Measurements from ENCODE around the gene ZNF835. TPM values are rescaled to one million over a fixed set of nuclear protein-coding genes. Genes with fewer than 3 reads are reported as not detected.

ZNF835 gene
- polyA plus RNA-seq, 1 donor from 2014 or later, result not detected

GRCh38 chr19:56664511-56664910, 7.0 kb downstream of the ZNF835 start:
- Histone ChIP-seq H3K9me2 (ENCODE audit: insufficient read depth, low read length) (no peaks in the 10 kb centered on the region), H3K36me3 (ENCODE audit: insufficient read depth, low read length) (no peaks in the 10 kb centered on the region), H3F3A (ENCODE audit: insufficient read depth, low read length, poor library complexity, severe bottlenecking) (no peaks in the 10 kb centered on the region), H3K27me3 (ENCODE audit: insufficient read depth, low read depth, low read length) (no peaks in the 10 kb centered on the region), H3K27ac (ENCODE audit: low read length) (no peak overlapping the region), H3K4me3 (ENCODE audit: low read length) (no peak overlapping the region), H2AFZ (ENCODE audit: low read depth, low read length) (no peak overlapping the region), H3K79me2 (replicated peaks; ENCODE audit: insufficient read depth, low read length) (no peaks in the 10 kb centered on the region), H3K4me2 (ENCODE audit: low read length) (no peak overlapping the region), H3K9me3 (ENCODE audit: low read length) (peaks cover 22% of the 10 kb centered on the region), H3K9ac (ENCODE audit: low read length) (no peak overlapping the region), H4K20me1 (ENCODE audit: insufficient read depth) (no peaks in the 10 kb centered on the region)
- TF ChIP-seq MXI1 (conservative IDR thresholded peaks at IDR 0.05; ENCODE audit: poor library complexity, severe bottlenecking), result no peak
- TF ChIP-seq POLR2AphosphoS5 (IDR thresholded peaks at IDR 0.05), result no peak
- TF ChIP-seq REST (IDR thresholded peaks at IDR 0.05; ENCODE audit: borderline replicate concordance), result no peak
- TF ChIP-seq SMC3 (conservative IDR thresholded peaks at IDR 0.05; ENCODE audit: poor library complexity), result no peak
- no peak for TF ChIP-seq EZH2 (IDR thresholded peaks at IDR 0.05; ENCODE audit: borderline replicate concordance, insufficient read depth, low read length, poor library complexity, severe bottlenecking)
- TF ChIP-seq CTCF (IDR thresholded peaks at IDR 0.05; ENCODE audit: poor library complexity, severe bottlenecking), result no peak
- no peak for TF ChIP-seq TAF1 (IDR thresholded peaks at IDR 0.05; ENCODE audit: low read depth)
- no peak for TF ChIP-seq EP300 (conservative IDR thresholded peaks at IDR 0.05; ENCODE audit: poor library complexity, severe bottlenecking)
- no peak for TF ChIP-seq RAD21 (conservative IDR thresholded peaks at IDR 0.05)

- H3K9ac ChIP-seq (ENCODE audit: low read length), result no peak overlapping the region
- H4K20me1 ChIP-seq (ENCODE audit: insufficient read depth), result no peaks in the 10 kb centered on the region
- no peaks in the 10 kb centered on the region for H3K36me3 ChIP-seq (ENCODE audit: insufficient read depth, low read length)
- no peak overlapping the region for H2AFZ ChIP-seq (ENCODE audit: low read depth, low read length)
- H3K9me2 ChIP-seq (ENCODE audit: insufficient read depth, low read length), result no peaks in the 10 kb centered on the region
- no peaks in the 10 kb centered on the region for H3F3A ChIP-seq (ENCODE audit: insufficient read depth, low read length, poor library complexity, severe bottlenecking)
- H3K79me2 ChIP-seq (replicated peaks; ENCODE audit: insufficient read depth, low read length), result no peaks in the 10 kb centered on the region
- peaks cover 26% of the 10 kb centered on the region for H3K9me3 ChIP-seq (ENCODE audit: low read length)
- TF ChIP-seq RAD21 (conservative IDR thresholded peaks at IDR 0.05), result no peak
- TF ChIP-seq EZH2 (IDR thresholded peaks at IDR 0.05; ENCODE audit: borderline replicate concordance, insufficient read depth, low read length, poor library complexity, severe bottlenecking), result no peak
- no peak for TF ChIP-seq TAF1 (IDR thresholded peaks at IDR 0.05; ENCODE audit: low read depth)
- no peak for TF ChIP-seq REST (IDR thresholded peaks at IDR 0.05; ENCODE audit: borderline replicate concordance)
- TF ChIP-seq MXI1 (conservative IDR thresholded peaks at IDR 0.05; ENCODE audit: poor library complexity, severe bottlenecking), result no peak
- no peaks in the 10 kb centered on the region for H3K27me3 ChIP-seq (ENCODE audit: insufficient read depth, low read depth, low read length)
- H3K4me2 ChIP-seq (ENCODE audit: low read length), result no peak overlapping the region
- H3K27ac ChIP-seq (ENCODE audit: low read length), result no peak overlapping the region
- H3K4me3 ChIP-seq (ENCODE audit: low read length), result no peak overlapping the region
These were observed 7.5 kb downstream of the ZNF835 start for GRCh38 chr19:56663931-56664500.

All from neural cell (in vitro differentiated cells).